A549 (cell line): ENCODE measurements around the gene MED12. TPM values are rescaled to one million over a fixed set of nuclear protein-coding genes. Genes with fewer than 3 reads are reported as not detected.

Experiments used
- ATAC-seq, 2 experiments: fragments of 200-7000 bp in 1 of 2; fragments of >200 bp in 1 of 2; cut with Nextera tagmentation in 1 of 2; cut with Tn5 transposase in 1 of 2; 3 replicates each; pipeline versions ENCODE4 v1.8.0 to v1.9.1; 2018 to 2020; ENCODE audit warnings: mild to moderate bottlenecking in 1 of 2, moderate library complexity in 1 of 2
- CTCF ChIA-PET: fragments of 300-600 bp; sonication (Branson Sonifier 250); formaldehyde crosslinking; extraction: SDS; loops from one replicate; lab custom pipeline; 2021; ENCODE audit warnings: antibody characterized with exemption, inconsistent platforms; lab: Yijun Ruan, JAX
- POLR2A ChIA-PET: fragments of 350-600 bp; formaldehyde crosslinking; extraction: SDS; loops from one replicate; lab custom pipeline; 2021; ENCODE audit warnings: antibody characterized with exemption, inconsistent platforms; lab: Yijun Ruan, JAX
- DNase-seq, 2 experiments: peaks; one replicate each; pipeline versions ENCODE4 v3.0.0 to v3.0.0-alpha.2; 2011 to 2016; ENCODE audit warnings: low read depth in 1 of 2, low spot score in 1 of 2
- FAIRE-seq: peaks from 2 replicates; lab custom pipeline; 2011; peaks lifted over from hg19 to GRCh38; lab: Jason Lieb, UNC
- H3K27ac ChIP-seq, 2 experiments: fragments of >200 bp; sonication (Bioruptor Twin); formaldehyde crosslinking; 3 replicates each; pipeline ENCODE4 v1.5.1; 2016 to 2017
- H3K4me1 ChIP-seq: fragments of >200 bp; sonication (Bioruptor Twin); formaldehyde crosslinking; 3 replicates; pipeline ENCODE4 v1.6.1; 2016
- H3K4me2 ChIP-seq: fragments of >200 bp; sonication (Bioruptor Twin); formaldehyde crosslinking; 3 replicates; pipeline ENCODE4 v1.6.1; 2016
- H3K4me3 ChIP-seq: fragments of >200 bp; sonication (Bioruptor Twin); formaldehyde crosslinking; 3 replicates; pipeline ENCODE4 v1.5.1; 2016
- H3K9me3 ChIP-seq: fragments of >200 bp; sonication (Bioruptor Twin); formaldehyde crosslinking; 3 replicates; pipeline ENCODE4 v1.6.1; 2016
- EHF ChIP-seq: fragments of 250-450 bp; sonication (Bioruptor Pico); IDR thresholded peaks from 2 replicates; pipeline ENCODE4 v1.5.0; 2020; ENCODE audit warnings: mild to moderate bottlenecking
- EP300 ChIP-seq, 2 experiments: fragments of >200 bp; sonication (Bioruptor Twin); formaldehyde crosslinking; IDR thresholded peaks; 2 replicates in 1 of 2; 3 replicates in 1 of 2; pipeline ENCODE4 v1.6.1; 2016 to 2017
- FOSL2 ChIP-seq, 2 experiments: fragments of 450-650 bp in 1 of 2; fragments of >200 bp in 1 of 2; sonication (Bioruptor Twin) in 1 of 2; formaldehyde crosslinking; IDR thresholded peaks; 2 replicates each; pipeline versions ENCODE4 v1.5.0 to v1.6.1; 2016 to 2020; ENCODE audit warnings: mild to moderate bottlenecking in 1 of 2, moderate library complexity in 1 of 2
- GATA3 ChIP-seq: IDR thresholded peaks from 2 replicates; pipeline ENCODE4 v1.6.1; 2012; ENCODE audit warnings: borderline replicate concordance
- HES2 ChIP-seq: fragments of >200 bp; sonication (Bioruptor Twin); formaldehyde crosslinking; IDR thresholded peaks from 2 replicates; pipeline ENCODE4 v1.6.1; 2016
- HEYL ChIP-seq: fragments of 250-450 bp; sonication (Bioruptor Pico); IDR thresholded peaks from 2 replicates; pipeline ENCODE4 v1.8.0; 2021; ENCODE audit warnings: mild to moderate bottlenecking, moderate library complexity
- MAX ChIP-seq: IDR thresholded peaks from 2 replicates; pipeline ENCODE4 v1.6.1; 2012
- PHF8 ChIP-seq: fragments of 200-600 bp; sonication (generic); IDR thresholded peaks from 2 replicates; pipeline ENCODE4 v1.6.1; 2016; ENCODE audit warnings: low read depth, mild to moderate bottlenecking, antibody characterized with exemption, moderate library complexity, borderline replicate concordance
- POLR2A ChIP-seq: IDR thresholded peaks from 2 replicates; pipeline ENCODE4 v1.6.1; 2012; ENCODE audit warnings: mild to moderate bottlenecking, low read length
- POLR2AphosphoS2 ChIP-seq: conservative IDR thresholded peaks from 2 replicates; pipeline ENCODE4 v1.6.1; 2012; ENCODE audit warnings: low read length, improper control_type of control experiment, inconsistent platforms
- RFX5 ChIP-seq: fragments of 450-650 bp; IDR thresholded peaks from 2 replicates; pipeline ENCODE4 v1.7.1; 2014; ENCODE audit warnings: antibody characterized with exemption, mild to moderate bottlenecking, moderate library complexity
- TFCP2L1 ChIP-seq: fragments of 250-450 bp; sonication (Bioruptor Pico); IDR thresholded peaks from 2 replicates; pipeline ENCODE4 v1.5.0; 2021; ENCODE audit warnings: mild to moderate bottlenecking
- WGBS: methylation state at CpG from one replicate; pipeline ENCODE4 v1.1.6; 2017; ENCODE audit errors: missing lambda C conversion rate; 5-methylcytosine and 5-hydroxymethylcytosine counted together
- polyA plus RNA-seq, 4 experiments: library from polyadenylated mRNA; depleted of rRNA in 3 of 4; stranded (reverse); fragments of >200 nt; fragmentation: RNase III in 1 of 4; extraction: RNeasy Plus Mini Kit Qiagen cat#74134 plus additional on column Dnase treatment in 1 of 4; gene quantifications; 2 replicates in 3 of 4; 3 replicates in 1 of 4; pipeline ENCODE4 v1.2.3, GENCODE V29; 2011 to 2017
- TF ChIP-seq, protein P1 (sequence below): IDR thresholded peaks from 2 replicates; pipeline ENCODE4 v1.6.1; 2012; ENCODE audit warnings: low read depth, borderline replicate concordance
- TF ChIP-seq, protein P2 (sequence below): IDR thresholded peaks from 2 replicates; pipeline ENCODE4 v1.6.1; 2012
- TF ChIP-seq, protein P3 (sequence below): fragments of >200 bp; sonication (Bioruptor Twin); formaldehyde crosslinking; IDR thresholded peaks from 3 replicates; pipeline ENCODE4 v1.6.1; 2016

MED12 gene
- polyA plus RNA-seq, 2 of the 4 experiments (the other 2 are of a cell fraction) = 12.6 to 13.5 TPM

DNA sequence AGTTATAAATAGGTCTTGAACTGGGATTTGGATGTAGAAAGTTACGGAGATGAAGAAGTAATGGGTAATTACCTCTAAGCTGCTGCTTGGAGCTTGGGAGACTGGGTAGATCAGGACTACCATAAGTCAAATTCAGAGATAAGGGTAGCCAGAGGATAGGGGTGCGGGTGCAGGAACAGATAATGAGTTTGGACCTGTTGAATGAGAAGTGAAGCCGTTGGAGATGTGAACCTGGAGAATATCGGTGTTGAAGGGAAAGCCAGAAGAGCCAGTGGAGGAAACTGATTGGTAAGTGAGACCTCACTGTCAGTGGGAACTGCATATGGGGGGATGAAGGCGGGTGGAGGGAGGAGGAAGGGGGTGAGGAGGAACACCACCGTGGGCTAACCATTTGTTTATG, 23.4 kb upstream of the MED12 start:
- Histone ChIP-seq H3K9me3 (no peaks in the 10 kb centered on the region), H3K4me2 (peak overlapping the region; percentile 91), H3K27ac (peak overlapping the region; percentile 78 to 86), H3K4me3 (peak overlapping the region; percentile 58), H3K4me1 (peaks cover 6% of the 10 kb centered on the region; the same call in 2 of the 3 replicates)
- ChIA-PET CTCF (no interaction called here), POLR2A (no interaction called here)
- FAIRE-seq (peak; percentile 32), ATAC-seq (peak in 1 of 2 experiments; percentile 7; a peak in 2 of 6 replicates), DNase-seq (no peak)
- TF ChIP-seq EHF (CRISPR knock-in tag) = no peak
- no peak for TF ChIP-seq TFCP2L1
- 40% methylated on average over 6 of the region's 6 CpGs for WGBS

DNA sequence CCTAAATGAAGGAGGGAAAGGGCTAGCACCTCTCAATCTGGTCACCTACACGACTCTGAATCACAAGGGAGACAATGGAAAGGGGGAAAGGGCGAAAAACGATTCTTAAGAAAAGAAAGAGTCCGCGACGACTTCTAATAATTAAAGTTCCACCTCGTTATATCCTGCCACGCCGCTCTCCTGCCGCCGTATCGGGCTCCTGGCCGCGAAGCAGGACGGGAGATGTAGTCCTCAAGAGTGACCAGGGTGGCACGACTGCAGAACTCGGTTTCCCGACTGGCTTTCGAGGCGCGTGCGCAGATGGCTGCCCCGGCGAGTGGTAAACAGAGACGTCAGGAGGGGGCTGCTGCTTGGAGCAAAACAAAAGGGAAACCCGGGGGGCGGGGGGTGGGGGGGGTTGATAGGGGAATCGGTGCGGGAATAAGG, 22.8 kb upstream of the MED12 start, which contains the start of gene FOXO4:
Gene FOXO4, plus strand, starts transcription at position 297 of the 426 bp plus-strand sequence. CDS start 678 bp downstream, outside the sequence.
- FAIRE-seq = peak; percentile 97
- H3K9me3 ChIP-seq = no peaks in the 10 kb centered on the region
- peak within 1 kb of the TSS; percentile 58 for H3K4me3 ChIP-seq
- H3K4me2 ChIP-seq = peak within 1 kb of the TSS; percentile 91
- CTCF ChIA-PET = interaction anchor here (1.1 kb wide), 1 partner anchor 84 kb away, joined by 3 read pairs; no protein-coding TSS in a partner anchor
- H3K27ac ChIP-seq = peak within 1 kb of the TSS; percentile 78 to 86
- POLR2A ChIA-PET = no interaction called here
- peaks cover 6% of the 10 kb centered on the region; the same call in 2 of the 3 replicates for H3K4me1 ChIP-seq
- 0% methylated on average over 15 of the region's 29 CpGs for WGBS
- TF ChIP-seq MAX (peak; percentile 74), HES2 (no peak), FOSL2 (IDR thresholded peaks at IDR 0.05) (no peak), FOSL2 (CRISPR knock-in tag; IDR thresholded peaks at IDR 0.05) (no peak), RFX5 (no peak), POLR2A (peak; percentile 67), EHF (CRISPR knock-in tag) (no peak), GATA3 (no peak), EP300 (IDR thresholded peaks at IDR 0.05) (no peak), PHF8 (peak; percentile 53; the same call in 1 of the 2 replicates), HEYL (CRISPR knock-in tag) (no peak)
- TF ChIP-seq, protein P1, sequence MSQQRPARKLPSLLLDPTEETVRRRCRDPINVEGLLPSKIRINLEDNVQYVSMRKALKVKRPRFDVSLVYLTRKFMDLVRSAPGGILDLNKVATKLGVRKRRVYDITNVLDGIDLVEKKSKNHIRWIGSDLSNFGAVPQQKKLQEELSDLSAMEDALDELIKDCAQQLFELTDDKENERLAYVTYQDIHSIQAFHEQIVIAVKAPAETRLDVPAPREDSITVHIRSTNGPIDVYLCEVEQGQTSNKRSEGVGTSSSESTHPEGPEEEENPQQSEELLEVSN = peak; percentile 63
- TF ChIP-seq, protein P2, sequence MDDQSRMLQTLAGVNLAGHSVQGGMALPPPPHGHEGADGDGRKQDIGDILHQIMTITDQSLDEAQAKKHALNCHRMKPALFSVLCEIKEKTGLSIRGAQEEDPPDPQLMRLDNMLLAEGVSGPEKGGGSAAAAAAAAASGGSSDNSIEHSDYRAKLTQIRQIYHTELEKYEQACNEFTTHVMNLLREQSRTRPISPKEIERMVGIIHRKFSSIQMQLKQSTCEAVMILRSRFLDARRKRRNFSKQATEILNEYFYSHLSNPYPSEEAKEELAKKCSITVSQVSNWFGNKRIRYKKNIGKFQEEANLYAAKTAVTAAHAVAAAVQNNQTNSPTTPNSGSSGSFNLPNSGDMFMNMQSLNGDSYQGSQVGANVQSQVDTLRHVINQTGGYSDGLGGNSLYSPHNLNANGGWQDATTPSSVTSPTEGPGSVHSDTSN = no peak
- TF ChIP-seq, protein P3, sequence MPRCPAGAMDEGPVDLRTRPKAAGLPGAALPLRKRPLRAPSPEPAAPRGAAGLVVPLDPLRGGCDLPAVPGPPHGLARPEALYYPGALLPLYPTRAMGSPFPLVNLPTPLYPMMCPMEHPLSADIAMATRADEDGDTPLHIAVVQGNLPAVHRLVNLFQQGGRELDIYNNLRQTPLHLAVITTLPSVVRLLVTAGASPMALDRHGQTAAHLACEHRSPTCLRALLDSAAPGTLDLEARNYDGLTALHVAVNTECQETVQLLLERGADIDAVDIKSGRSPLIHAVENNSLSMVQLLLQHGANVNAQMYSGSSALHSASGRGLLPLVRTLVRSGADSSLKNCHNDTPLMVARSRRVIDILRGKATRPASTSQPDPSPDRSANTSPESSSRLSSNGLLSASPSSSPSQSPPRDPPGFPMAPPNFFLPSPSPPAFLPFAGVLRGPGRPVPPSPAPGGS = 0 out of 3 replicates have a peak, but pooled peaks have one; percentile 17
- TF ChIP-seq, all 56 proteins: peak for 5
- peak; percentile 96 to 97 for ATAC-seq
- peak; percentile 87 to 94 for DNase-seq

- ChIA-PET CTCF (interaction anchor here (1.1 kb wide), 1 partner anchor 83 kb away, joined by 3 read pairs; no protein-coding TSS in a partner anchor), POLR2A (no interaction called here)
- Histone ChIP-seq H3K27ac (peak overlapping the region; percentile 78 to 86), H3K4me3 (peak overlapping the region; percentile 58), H3K4me1 (peaks cover 6% of the 10 kb centered on the region; the same call in 2 of the 3 replicates), H3K9me3 (no peaks in the 10 kb centered on the region), H3K4me2 (peak overlapping the region; percentile 83)
- peak in 1 of 2 experiments; percentile 65 for DNase-seq
- no peak for FAIRE-seq
- TF ChIP-seq POLR2AphosphoS2 = no peak
- WGBS = 3% methylated on average over 18 of the region's 46 CpGs
- peak; percentile 51 to 61 for ATAC-seq
Observed at GRCh38 chrX:71095981-71096759, 22.2 kb upstream of the MED12 start.
